HG03442 (cell line): ENCODE results near the gene XRCC3.

Experiments
- ATAC-seq: cut with Tn5 transposase; IDR thresholded peaks from one replicate; pipeline ENCODE4 v1.9.1; 2021; ENCODE audit warnings: mild to moderate bottlenecking, moderate library complexity; ENCODE audit not compliant: unreplicated experiment

XRCC3 gene

DNA sequence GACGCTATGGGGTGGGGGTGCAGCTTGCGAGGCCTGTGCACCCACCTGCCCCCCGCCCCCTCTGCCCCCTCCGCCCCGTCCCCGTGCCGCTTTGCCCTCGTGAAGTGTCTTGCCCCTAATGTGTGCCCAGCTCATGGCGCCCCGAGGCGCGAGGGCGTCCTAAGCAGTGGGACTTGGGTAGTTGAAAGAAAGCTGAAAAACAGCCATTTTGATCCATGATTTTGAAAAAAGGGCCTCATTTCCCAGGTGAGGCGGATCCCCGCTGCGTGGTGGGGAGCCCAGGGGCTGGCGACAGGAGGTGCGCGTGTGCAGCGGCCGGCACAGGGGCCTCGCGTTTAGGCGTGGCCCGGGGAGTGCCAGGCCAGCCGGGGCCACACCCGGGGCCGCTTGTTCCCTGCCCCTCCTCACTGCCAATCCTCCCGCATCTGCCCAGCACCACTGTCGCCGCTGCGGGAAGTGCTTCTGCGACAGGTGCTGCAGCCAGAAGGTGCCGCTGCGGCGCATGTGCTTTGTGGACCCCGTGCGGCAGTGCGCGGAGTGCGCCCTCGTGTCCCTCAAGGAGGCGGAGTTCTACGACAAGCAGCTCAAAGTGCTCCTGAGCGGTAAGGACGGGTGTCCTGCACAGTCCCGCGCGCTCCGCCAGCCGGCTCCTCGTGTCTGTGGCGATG lies 12.2 kb upstream of the XRCC3 start:
- ATAC-seq: no peak

DNA sequence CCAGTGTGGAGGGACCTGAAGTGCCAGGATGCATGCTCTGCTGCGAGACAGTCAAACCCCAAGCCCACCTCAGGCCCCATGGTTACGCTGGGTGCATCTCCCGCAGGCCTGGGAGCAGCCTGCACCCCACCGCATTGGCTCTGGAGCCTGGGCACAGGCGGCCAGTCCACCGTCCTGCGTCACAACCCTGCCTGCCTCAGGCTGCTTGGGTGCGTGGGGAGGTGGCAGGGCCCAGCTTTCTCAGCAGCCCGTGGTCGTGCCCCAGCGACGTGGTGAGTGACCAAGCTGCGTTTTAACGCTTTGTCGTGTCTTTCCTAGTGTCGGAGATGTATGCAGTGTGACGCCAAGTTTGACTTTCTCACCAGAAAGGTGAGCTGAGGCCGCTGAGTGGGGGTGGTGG lies 11.2 kb upstream of the XRCC3 start:
- no peak for ATAC-seq

DNA sequence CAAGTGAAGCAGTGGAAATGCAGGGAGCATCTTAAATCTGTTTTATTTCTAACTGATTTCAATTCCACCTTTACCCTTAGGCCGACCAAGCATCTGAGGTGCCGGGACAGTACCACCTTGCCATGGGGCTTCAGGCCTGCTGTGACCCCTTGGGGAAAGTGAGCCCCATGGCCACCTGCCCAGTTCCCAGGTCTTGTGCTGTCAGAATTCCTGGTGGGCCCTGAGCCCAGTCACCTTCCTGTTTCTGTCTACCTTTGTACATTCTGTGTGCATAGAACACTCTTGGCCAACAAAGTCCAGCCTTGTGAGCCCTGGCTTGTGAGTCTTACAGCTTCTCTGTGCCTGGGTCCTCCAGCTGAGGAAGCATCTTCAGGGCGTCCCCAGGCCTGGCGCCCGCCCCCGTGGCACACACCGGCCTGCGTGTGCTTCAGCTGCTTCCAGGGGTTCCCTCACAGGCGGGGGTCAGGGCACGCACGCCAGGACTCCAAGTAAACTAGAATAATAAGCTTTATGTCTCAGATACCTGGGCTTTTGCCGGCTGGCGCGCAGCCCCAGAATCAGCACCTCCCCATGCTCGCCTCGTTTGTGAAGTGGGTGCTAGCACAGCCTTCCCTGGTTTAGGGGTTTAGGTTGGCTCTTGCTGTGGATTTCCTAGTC lies 10.6 kb upstream of the XRCC3 start:
- ATAC-seq: no peak

DNA sequence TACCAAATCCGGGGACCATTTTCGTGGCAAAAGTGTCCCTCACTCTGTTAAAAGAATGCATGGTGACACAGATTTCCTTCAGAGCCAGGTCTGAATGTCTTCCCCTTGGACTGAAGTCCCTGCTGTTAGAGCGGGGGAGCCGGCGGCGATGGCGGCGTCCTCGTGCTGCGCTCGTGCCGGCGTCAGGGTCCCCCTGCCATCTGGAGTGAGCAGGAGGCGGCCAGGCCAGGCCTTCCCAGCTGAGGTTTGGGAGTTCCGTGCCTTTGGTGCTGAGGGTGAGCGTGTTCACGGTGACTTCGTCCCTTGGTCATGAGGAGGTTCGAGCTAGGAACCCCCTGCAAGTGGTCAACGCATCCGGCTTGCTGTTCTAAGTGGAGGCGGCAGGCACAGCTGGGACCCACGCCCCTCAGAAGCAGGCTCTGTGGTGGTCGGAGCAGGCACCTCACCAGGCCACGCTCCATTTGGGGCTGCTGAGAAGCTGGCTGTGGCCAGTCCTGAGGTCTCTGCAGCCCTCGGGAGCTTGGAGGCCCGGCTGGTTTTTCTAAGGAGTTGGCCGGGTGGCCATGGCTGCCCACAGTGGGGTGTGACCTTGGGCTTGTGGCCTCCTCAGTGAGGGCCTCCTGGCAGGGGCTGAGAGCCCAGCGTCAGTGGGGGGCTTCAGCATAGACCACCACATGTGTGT lies 9.9 kb upstream of the XRCC3 start:
- no peak for ATAC-seq

- ATAC-seq: no peak
Observed at GRCh38 chr14:103724116-103724515, 8.9 kb upstream of the XRCC3 start.

GRCh38 chr14:103723748-103724081 lies 8.5 kb upstream of the XRCC3 start:
- ATAC-seq: no peak

GRCh38 chr14:103721334-103722120 lies 6.3 kb upstream of the XRCC3 start:
- no peak for ATAC-seq

- ATAC-seq: no peak
Observed at GRCh38 chr14:103719751-103720150, 4.5 kb upstream of the XRCC3 start.

- no peak for ATAC-seq
Observed at GRCh38 chr14:103718572-103718971, 3.3 kb upstream of the XRCC3 start.

GRCh38 chr14:103716899-103717411 lies 1.7 kb upstream of the XRCC3 start:
- ATAC-seq: no peak

- no peak for ATAC-seq
Observed at GRCh38 chr14:103716091-103716801, 995 bp upstream of the XRCC3 start.

DNA sequence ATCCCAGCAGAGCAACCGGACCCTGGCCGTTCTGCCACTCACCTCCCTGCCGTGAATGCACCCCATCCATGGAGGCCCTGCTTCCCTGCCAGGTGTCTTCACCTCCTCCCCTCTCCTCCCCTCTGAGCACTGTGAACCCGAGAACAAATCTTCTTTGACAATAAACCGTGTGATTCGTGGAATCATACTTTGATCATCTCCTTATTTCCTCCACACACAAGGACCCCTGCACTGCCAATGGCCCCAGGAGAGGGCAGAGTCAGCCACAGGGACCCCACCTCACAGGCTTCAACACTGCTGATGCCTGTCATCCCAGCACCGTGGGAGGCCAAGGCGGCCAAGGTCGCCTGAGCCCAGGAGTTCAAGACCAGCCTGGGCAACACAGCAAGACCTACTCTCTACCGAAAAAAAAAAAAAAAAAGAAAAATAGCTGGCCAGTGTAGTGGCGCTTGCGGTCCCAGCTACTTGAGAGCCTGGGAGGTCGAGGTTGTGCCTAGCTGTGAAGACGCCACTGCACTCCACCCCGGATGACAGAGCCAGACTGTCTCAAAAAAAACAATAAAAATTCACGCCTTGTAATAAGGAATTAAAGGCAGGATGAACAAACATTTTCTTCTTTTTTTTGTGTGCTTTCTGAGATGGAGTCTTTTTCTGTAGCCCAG lies 1.1 kb downstream of the XRCC3 start:
- ATAC-seq: no peak

- no peak for ATAC-seq
Observed at GRCh38 chr14:103713304-103714062, 1.8 kb downstream of the XRCC3 start.

DNA sequence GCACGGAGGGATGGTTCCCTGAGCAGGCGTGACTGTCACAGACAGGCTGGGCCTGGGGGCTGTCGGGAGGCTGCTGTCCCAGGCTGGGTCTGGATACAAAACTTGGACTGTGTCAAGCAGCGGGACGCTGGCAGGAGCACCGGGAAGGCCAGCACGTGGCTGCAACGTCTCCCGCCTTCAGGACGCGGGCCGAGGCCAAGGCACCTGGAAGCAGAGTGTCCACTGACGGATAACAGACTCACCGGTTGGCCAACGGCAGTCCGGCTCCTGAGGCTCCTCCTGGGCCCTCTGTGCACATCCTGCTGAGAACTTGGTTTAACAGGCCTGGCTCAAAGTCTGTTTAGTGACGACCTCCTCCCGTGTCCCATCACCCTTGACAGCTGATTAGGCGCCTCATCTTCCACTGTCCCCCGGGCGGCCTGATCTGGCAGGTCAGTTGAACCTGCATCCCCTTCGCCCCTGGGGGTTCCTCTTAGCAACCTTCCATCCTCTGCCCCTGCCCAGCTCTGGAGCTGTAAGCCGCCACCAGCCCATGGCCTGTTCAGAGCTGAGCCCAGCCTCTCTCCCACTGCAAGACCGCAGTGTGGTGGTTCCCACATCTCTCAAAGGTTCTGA lies 2.5 kb downstream of the XRCC3 start:
- ATAC-seq: no peak

DNA sequence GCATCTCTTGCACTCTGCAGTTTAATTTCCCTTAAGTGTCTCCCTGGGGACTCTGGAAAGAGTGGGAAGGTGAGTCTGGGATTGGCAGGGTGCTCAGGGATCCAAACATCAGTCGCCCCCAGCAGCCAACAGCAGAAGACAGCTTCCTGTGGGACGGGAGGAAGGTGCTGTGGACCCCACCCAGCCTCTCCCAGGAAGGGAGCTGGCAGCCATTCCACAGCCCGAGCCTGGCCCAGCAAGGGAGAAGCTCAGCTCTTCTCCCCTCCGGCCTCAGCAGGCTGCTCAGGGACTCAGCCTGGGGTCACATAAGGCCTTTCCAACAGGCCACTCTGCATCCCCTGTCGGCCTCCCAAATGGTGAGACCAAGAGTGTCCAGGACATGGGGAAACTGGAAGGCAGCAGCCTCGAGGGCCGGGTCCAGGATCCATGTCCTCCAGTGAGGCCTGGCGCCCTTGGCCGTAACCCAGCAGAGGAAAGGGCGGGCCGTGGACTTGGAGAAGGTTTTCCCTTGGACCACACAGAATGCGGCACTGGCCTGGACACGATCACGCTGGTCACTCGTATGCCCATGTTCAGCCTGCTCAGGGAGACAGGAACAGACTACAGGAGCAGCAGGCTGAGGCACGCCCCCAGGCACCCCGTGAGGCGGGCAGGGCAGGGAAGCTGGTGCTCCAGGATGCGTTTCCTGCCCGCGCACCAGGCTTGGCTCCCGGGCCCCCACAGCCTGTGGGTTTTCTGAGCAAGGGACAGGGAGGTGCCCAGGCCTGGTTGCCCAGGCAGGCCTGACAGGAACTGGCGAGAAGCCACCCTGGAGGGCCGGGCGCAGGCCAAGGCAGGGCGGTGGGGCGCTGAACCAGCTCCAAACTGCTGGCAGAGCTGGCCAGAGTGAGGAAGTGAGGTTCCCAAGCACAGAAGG lies 3.5 kb downstream of the XRCC3 start:
- ATAC-seq: no peak

DNA sequence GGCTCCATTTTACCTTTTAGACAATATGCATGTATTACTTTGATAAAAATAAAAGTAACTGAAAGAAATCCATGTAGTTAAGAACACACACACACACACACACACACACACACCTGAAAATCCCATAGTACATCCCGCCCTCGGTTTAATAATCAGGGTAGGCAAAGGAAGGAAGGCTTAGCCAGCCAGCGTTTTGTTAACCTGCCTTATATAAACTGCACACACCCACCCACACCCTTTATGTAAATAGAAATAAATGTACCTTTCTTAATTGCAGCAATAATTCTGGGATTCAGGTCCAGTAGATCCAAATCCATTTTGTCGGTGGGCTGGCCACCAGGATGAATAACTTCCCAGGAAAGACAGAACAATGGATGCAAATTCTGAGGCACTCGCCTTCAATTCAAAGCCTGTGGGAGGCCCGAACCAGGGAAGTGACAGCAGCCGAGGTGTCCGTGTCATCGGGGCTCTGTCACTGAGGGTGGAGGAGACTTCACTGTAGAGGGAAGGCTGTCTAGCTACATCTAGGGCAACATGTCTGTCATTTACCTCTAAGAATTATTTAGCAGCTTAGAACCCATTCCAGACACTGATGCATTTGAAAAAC lies 4.4 kb downstream of the XRCC3 start:
- no peak for ATAC-seq

DNA sequence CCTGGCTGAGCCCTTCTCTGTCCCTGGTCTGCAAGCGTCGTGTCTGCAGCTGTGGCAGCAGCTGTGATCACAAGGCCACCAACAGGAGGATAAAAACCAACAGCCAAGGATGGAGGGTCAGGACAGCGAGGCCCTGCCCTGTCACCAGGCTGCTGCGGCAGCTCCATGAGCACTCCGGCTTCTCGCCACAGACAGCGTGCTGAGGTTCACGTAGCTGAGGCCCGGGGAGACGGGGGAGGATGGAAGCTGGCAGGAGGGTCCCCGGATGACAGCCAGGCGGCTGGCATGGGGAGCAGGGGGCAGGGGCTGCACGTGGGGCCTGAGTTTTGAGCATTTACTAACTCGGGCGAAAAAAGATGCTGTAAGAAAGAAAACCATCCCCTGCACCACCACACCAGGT lies 5.4 kb downstream of the XRCC3 start:
- ATAC-seq: no peak

DNA sequence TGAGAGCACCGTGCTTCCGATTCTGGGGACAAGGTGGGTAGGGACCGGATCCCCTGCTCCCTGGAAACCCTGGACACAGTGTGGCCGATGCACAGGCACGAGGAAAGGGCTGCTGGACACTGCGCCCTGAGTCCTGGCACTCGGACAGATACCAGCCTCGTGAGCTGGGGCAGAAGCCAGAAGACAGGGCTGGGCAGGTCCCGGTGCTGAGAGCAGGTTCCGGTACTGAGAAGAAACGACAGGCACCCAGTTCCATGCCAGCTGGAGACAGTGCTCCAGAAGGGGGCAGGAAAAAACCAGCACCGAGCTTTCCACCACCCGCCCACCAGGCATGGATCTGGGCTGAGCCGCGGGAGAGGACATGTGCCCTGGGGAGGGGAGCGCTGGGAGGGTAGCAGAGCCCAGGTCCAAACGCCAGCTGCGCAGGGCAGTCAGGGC lies 6.5 kb downstream of the XRCC3 start:
- ATAC-seq: no peak
